Measurements from ENCODE around the gene VCX.

Gene VCX

DNA sequence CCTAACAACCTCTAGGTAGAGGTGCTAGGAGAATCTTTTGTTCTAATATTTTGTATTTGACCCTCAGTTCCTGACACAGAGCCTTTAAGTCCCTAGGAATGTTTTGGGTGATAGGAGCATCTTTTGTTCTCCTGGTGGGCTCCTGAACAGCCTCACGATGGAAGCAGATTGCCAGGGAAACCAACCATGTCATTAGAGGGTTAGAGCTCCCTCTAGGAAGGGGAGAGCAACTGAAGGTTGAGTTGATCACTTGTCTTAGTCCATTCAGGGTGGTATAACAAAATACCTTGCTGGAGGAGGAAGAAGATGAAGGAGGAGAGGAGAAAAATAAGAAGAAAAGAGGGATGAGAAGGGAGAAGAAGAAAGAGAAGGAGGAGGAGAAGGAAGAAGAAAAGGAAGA is 9.2 kb downstream of the VCX start:
- no peak for DNase-seq (ENCODE audit: low read depth)
- H3K4me3 ChIP-seq (ENCODE audit: low read depth, low read length): no peak overlapping the region
- TF ChIP-seq, protein P1, sequence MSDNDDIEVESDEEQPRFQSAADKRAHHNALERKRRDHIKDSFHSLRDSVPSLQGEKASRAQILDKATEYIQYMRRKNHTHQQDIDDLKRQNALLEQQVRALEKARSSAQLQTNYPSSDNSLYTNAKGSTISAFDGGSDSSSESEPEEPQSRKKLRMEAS (IDR thresholded peaks at IDR 0.05; ENCODE audit: low read depth, low read length): no peak
- TF ChIP-seq POLR2A (IDR thresholded peaks at IDR 0.05; ENCODE audit: extremely low read depth, insufficient read length) (no peak), MYC (IDR thresholded peaks at IDR 0.05; ENCODE audit: low read depth, low read length) (no peak)
- TF ChIP-seq, protein P2, sequence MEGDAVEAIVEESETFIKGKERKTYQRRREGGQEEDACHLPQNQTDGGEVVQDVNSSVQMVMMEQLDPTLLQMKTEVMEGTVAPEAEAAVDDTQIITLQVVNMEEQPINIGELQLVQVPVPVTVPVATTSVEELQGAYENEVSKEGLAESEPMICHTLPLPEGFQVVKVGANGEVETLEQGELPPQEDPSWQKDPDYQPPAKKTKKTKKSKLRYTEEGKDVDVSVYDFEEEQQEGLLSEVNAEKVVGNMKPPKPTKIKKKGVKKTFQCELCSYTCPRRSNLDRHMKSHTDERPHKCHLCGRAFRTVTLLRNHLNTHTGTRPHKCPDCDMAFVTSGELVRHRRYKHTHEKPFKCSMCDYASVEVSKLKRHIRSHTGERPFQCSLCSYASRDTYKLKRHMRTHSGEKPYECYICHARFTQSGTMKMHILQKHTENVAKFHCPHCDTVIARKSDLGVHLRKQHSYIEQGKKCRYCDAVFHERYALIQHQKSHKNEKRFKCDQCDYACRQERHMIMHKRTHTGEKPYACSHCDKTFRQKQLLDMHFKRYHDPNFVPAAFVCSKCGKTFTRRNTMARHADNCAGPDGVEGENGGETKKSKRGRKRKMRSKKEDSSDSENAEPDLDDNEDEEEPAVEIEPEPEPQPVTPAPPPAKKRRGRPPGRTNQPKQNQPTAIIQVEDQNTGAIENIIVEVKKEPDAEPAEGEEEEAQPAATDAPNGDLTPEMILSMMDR (IDR thresholded peaks at IDR 0.05; ENCODE audit: low read depth, low read length): no peak

DNA sequence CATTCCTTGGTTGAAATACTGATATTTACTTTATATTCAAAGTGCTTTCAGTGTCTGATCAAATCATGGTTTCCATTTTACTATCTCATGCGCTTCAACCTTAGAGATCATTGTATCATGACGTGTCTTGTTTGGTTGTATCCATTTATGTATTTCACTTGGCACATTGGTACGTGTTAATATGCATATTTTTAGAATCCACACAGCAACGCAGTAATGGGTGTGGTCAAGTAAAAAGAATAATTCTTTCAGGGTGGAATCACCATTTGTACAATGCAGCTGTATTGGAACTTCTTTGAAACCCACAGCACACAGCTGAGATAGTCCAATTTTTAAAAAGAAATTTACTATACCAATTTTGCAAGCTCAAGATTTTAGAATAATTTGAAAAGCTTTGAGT is 29.1 kb downstream of the VCX start:
- TF ChIP-seq MYC (IDR thresholded peaks at IDR 0.05; ENCODE audit: low read depth, low read length): no peak
- no peak for TF ChIP-seq POLR2A (IDR thresholded peaks at IDR 0.05; ENCODE audit: extremely low read depth, insufficient read length)
- TF ChIP-seq, protein P2 (IDR thresholded peaks at IDR 0.05; ENCODE audit: low read depth, low read length): no peak
- TF ChIP-seq, protein P1 (IDR thresholded peaks at IDR 0.05; ENCODE audit: low read depth, low read length): no peak
- no peak overlapping the region for H3K4me3 ChIP-seq (ENCODE audit: low read depth, low read length)
- DNase-seq (ENCODE audit: low read depth): no peak

DNA sequence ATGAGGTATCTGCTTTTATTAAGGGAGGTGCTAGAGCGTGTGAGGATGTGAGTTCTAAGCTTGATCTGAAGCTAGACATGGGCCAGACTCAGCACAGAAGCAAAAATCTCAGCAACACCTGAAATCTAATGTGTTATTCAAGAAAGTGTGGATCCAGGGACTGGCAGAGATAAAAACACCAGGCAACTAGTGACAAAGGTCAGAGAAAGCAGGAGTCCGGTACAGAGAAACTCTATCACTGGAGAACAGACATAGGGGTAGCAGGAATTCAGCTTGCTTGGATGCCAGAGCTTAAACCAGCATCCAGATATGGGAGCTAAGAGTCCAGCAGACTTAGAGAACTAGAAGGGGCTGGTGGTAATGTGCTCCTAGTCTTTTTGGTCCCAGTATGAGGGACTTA is 34.0 kb downstream of the VCX start:
- TF ChIP-seq, protein P2 (IDR thresholded peaks at IDR 0.05; ENCODE audit: low read depth, low read length): no peak
- no peak for TF ChIP-seq POLR2A (IDR thresholded peaks at IDR 0.05; ENCODE audit: extremely low read depth, insufficient read length)
- no peak for TF ChIP-seq MYC (IDR thresholded peaks at IDR 0.05; ENCODE audit: low read depth, low read length)
- TF ChIP-seq, protein P1 (IDR thresholded peaks at IDR 0.05; ENCODE audit: low read depth, low read length): no peak
- no peak for DNase-seq (ENCODE audit: low read depth)
- H3K4me3 ChIP-seq (ENCODE audit: low read depth, low read length): no peak overlapping the region

DNA sequence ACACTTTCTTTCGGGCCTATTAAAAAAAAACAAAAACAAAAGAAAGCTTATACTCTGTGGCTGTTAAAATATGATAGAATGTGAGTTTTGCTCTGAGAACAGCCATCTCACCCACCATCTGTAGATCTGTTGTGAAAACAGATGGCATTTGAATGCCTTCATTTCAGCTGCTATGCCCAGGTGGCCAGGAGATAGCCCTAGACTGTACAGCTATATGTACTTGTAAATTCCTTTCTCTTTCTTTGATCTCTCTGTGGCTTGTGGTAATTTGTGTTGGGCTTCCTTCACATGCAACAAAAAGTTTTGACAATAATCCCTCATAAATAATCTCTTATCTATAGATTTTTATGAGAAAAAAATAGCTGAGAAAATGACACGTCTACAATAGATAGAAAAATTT is 46.2 kb downstream of the VCX start:
- no peak for DNase-seq (ENCODE audit: low read depth)
- no peak overlapping the region for H3K4me3 ChIP-seq (ENCODE audit: low read depth, low read length)
- no peak for TF ChIP-seq MYC (IDR thresholded peaks at IDR 0.05; ENCODE audit: low read depth, low read length)
- TF ChIP-seq, protein P2 (IDR thresholded peaks at IDR 0.05; ENCODE audit: low read depth, low read length): no peak
- TF ChIP-seq, protein P1 (IDR thresholded peaks at IDR 0.05; ENCODE audit: low read depth, low read length): no peak
- TF ChIP-seq POLR2A (IDR thresholded peaks at IDR 0.05; ENCODE audit: extremely low read depth, insufficient read length): no peak

DNA sequence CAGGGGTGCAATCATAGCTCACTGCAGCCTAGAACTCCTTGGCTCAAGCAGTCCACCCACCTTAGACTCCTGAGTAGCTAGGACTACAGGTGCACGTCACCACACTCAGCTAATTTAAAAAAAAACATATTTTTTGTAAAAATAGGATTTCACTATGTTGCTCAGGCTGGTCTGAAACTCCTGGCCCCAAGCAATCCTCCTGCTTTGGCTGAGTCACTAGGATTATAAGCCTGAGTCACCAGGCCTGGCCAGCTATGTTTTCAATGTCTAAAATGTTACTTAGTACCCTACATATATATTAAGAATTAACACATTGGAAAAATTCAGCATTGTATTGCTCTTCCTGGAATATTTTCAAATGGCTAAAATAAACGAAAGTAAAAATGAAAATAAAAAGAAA is 46.7 kb downstream of the VCX start:
- DNase-seq (ENCODE audit: low read depth): no peak
- H3K4me3 ChIP-seq (ENCODE audit: low read depth, low read length): no peak overlapping the region
- TF ChIP-seq, protein P2 (IDR thresholded peaks at IDR 0.05; ENCODE audit: low read depth, low read length): no peak
- TF ChIP-seq MYC (IDR thresholded peaks at IDR 0.05; ENCODE audit: low read depth, low read length): no peak

DNA sequence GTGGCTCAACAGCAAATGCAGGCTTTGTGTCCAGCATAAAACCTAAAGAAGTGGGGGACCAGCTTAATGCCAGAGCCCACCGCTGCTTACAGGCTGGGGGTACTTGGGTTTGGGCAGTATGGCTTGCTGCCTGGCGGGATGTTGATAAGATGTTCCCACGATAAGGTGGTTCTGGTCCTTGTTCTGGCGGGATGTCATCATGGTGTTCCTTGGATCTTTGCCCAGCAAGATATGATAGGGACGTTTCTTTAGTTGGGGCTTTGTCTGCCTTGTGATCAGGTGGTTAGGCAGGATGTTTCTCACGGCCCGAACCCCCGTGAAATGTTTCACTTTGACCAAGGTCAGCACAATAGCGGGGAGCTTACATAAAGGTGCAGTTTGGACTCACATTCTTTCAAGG is 49.0 kb downstream of the VCX start:
- no peak overlapping the region for H3K4me3 ChIP-seq (ENCODE audit: low read depth, low read length)
- TF ChIP-seq, protein P2 (IDR thresholded peaks at IDR 0.05; ENCODE audit: low read depth, low read length): no peak
- no peak for TF ChIP-seq MYC (IDR thresholded peaks at IDR 0.05; ENCODE audit: low read depth, low read length)
- TF ChIP-seq, protein P1 (IDR thresholded peaks at IDR 0.05; ENCODE audit: low read depth, low read length): no peak
- no peak for TF ChIP-seq POLR2A (IDR thresholded peaks at IDR 0.05; ENCODE audit: extremely low read depth, insufficient read length)
- DNase-seq (ENCODE audit: low read depth): no peak

Measured in NB4 (cell line).